Ramos (cell line): Measurements from ENCODE around the gene OR2B2.

ENCODE experiments used
- in situ Hi-C: fragments of 300-500 bp; cut with MboI; formaldehyde crosslinking; loops from one replicate; pipeline ENCODE4 v1.14.3; 2022; ENCODE audit warnings: low sequenced_read_pairs; ENCODE audit not compliant: unreplicated experiment

The OR2B2 gene

DNA sequence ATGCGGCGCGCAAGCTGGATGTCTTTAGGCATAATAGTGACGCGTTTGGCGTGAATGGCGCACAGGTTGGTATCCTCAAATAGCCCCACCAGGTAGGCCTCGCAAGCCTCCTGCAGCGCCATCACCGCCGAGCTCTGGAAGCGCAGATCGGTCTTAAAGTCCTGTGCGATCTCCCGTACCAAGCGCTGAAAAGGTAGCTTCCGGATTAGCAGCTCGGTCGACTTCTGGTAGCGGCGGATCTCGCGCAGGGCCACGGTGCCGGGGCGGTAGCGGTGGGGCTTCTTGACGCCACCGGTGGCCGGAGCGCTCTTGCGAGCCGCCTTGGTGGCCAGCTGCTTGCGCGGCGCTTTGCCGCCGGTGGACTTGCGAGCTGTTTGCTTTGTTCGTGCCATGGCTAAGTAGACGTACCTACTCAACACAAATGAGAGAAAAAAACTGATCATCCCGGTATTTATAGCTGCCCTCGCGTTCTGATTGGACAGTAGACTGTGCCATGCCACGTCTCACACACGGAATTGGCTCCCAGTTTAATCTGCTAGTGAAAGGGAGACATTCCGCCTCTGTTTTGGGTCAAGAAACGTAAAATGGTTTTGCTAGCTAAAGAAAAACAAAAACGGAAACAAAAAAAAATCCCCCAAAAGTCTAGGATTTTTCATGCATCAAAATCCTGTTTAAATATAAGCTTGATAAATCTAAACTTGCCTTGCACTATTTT, 40.1 kb downstream of the OR2B2 start:
- in situ Hi-C loops, result no loop called here

GRCh38 chr6:27870291-27870870, 41.8 kb downstream of the OR2B2 start:
- in situ Hi-C loops, result no loop called here

DNA sequence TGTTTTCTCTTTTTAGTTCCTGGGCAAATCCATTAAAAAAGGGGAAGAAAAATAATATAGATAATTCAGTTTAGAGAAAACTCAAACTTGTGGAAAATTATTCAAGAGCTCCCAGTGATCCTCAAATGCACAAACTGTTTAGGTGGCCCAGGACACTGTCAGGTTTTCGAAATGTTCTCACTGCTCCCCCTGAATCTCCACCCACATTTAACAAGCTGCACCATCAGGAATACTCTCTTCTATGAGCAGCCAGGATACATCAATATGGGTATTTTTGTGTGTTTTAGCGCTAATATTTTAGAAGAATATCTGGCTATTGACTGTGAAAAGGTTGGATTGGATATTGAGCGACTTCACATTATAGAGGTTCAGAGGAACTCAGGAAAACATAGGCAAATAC, 43.9 kb downstream of the OR2B2 start:
- in situ Hi-C loops, result loop anchor here (5.0 kb wide), 1 partner anchor 36 kb away; a partner anchor contains a TSS

GRCh38 chr6:27867945-27868300, 44.3 kb downstream of the OR2B2 start:
- in situ Hi-C loops, result loop anchor here (5.0 kb wide), 1 partner anchor 36 kb away; a partner anchor contains a TSS

GRCh38 chr6:27867051-27867944, 44.9 kb downstream of the OR2B2 start:
- in situ Hi-C loops, result loop anchor here (5.0 kb wide), 1 partner anchor 35 kb away; a partner anchor contains a TSS

- in situ Hi-C loops, result loop anchor here (5.0 kb wide), 1 partner anchor 34 kb away; a partner anchor contains a TSS
Measured at GRCh38 chr6:27866357-27867050, 45.7 kb downstream of the OR2B2 start.

DNA sequence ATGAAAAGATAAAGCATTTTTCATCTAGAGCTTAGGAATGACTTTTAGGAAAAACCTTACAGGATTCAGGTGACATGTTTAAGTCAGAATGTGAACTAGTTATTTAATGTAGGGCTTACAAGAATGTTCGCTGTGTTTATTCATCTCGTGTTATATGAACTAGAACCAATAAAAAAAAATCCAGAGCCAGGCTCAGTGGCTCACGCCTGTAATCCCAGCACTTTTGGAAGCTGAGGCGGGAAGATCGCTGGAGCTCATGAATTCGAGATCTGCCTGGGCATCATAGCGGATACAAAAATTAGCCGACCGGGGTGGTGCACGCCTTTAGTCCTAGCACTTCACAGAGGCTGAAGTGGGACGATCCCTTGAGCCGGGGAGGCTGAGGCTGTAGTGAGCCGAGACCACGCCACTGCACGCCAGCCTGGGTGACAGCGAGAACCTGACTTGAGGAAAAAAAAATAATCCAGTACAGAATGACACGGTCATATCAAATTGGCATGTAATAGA, 46.3 kb downstream of the OR2B2 start:
- in situ Hi-C loops, result loop anchor here (5.0 kb wide), 1 partner anchor 34 kb away; a partner anchor contains a TSS

- in situ Hi-C loops, result loop anchor here (5.0 kb wide), 1 partner anchor 33 kb away; a partner anchor contains a TSS
Measured at GRCh38 chr6:27864906-27865849, 47.0 kb downstream of the OR2B2 start.

DNA sequence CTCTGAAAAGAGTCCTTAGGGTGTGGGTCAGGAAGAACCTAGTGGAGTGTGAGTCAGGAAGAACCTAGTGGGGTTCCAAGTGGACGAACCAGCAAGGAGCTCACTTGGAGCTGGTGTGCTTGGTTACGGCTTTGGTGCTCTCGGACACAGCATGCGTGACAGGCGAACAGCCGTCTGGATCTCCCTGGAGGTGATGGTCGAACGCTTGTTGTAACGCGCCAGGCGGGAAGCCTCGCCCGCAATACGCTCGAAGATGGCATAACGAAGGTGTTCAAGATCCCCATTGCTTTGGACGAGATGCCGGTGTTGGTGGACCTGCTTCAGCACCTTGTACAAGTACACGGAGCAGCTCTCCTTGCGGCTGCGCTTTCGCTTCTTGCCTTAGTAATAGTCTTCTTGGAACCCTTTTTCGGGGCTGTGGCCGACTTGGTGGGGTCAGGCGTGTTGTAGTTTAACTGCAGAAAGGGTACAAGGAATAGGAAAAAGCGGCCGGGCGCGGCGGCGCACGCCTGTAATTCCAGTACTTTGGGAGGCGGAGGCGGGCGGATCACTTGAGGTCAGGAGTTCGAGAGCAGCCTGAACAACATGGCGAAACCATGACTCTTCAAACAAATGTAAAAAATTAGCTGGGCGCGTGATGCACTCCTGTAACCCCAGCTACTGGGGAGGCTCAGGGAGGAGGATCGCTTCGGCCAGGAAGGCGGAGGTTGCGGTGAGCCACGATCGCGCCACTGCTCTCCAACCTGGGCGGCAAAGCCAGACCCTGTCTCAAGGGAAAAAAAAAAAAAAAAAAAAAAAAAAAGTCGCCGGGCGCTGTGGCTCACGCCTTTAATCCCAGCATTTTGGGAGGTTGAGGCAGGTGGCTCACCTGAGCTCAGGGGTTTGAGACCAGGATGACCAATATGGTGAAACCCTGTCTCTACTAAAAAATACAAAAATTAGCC, 48.0 kb downstream of the OR2B2 start:
- in situ Hi-C loops, result no loop called here

DNA sequence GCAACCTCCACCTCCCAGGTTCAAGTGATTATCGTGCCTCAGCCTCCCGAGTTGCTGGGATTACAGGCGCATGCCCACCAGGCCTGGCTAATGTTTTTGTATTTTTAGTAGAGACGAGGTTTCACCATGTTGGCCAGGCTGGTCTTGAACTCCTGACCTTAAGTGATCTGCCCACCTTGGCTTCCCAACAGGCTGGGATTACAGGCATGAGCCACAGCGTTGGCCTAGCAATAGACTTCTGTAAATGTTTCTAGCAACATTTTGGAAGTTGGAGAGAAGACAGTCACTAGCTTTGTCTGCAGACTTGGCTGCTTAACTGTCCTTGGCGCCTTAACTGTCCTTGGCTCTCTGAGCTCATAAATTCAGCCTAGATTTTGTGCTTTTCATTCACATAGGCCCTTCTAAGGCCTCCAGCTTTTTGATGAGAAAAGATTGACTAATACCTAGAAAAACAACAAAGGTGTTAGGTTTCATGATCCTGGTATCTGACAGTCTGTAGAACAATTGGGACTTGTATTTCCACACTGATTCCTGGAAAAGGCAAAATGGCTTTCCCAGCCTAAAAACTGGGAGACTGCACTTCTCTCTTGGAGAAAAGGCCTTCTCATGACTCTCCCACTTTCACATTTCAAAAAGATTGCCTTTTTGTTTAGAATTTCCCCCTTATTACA, 49.7 kb downstream of the OR2B2 start:
- in situ Hi-C loops, result no loop called here

GRCh38 chr6:27861861-27862260, 50.3 kb downstream of the OR2B2 start:
- in situ Hi-C loops, result no loop called here

DNA sequence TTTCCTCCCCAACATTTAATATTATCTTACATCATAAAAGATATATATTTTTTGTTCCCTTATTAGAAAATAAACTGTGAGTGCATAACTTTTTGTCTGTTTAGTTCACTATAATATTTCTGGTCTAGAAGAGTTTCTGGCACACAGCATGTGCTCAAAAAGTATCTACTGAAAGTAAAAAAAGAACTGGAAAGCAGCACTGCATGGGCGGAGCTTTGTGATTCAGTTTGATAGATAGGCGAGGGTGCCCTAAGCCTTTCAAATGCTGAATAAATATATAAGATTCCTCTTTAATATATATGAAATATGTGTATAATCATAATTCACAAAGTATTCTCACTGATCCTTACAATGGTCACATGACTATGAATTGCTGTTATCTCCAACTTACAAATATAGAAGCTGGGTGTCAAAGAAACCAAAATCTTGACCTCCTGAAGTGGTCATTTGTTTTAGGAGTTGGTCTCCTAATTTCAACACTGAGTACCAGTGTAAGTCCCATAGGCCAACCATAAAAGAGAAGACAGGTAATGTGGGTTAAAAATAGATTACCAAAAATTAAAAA, 50.8 kb downstream of the OR2B2 start:
- in situ Hi-C loops, result no loop called here
